Panc1 (cell line): ENCODE results near the gene GPC3.

ENCODE experiments used
- CTCF ChIP-seq: fragments of 450-650 bp; IDR thresholded peaks from 2 replicates; pipeline ENCODE4 v1.5.1; 2017; ENCODE audit warnings: mild to moderate bottlenecking
- POLR2AphosphoS5 ChIP-seq: IDR thresholded peaks from 2 replicates; pipeline ENCODE4 v1.6.1; 2012; ENCODE audit warnings: mild to moderate bottlenecking, low read depth, low read length, moderate library complexity

GRCh38 chrX:133916984-133917722 is 68.2 kb downstream of the GPC3 start:
- TF ChIP-seq POLR2AphosphoS5 (no peak), CTCF (no peak)
